GM19452 (cell line): ENCODE results near the gene HNRNPM.
A peak's percentile ranks its signal among the peaks of the same experiment; 100 is the strongest.
"Not testable (repeated sequence)": the region's sequence is repeated elsewhere in the genome, so short reads cannot be mapped to it uniquely, and the experiment has no call there.

ENCODE experiments used
- ATAC-seq: cut with Tn5 transposase; IDR thresholded peaks from one replicate; pipeline ENCODE4 v1.9.1; 2021; ENCODE audit not compliant: unreplicated experiment

The HNRNPM gene, protein sequence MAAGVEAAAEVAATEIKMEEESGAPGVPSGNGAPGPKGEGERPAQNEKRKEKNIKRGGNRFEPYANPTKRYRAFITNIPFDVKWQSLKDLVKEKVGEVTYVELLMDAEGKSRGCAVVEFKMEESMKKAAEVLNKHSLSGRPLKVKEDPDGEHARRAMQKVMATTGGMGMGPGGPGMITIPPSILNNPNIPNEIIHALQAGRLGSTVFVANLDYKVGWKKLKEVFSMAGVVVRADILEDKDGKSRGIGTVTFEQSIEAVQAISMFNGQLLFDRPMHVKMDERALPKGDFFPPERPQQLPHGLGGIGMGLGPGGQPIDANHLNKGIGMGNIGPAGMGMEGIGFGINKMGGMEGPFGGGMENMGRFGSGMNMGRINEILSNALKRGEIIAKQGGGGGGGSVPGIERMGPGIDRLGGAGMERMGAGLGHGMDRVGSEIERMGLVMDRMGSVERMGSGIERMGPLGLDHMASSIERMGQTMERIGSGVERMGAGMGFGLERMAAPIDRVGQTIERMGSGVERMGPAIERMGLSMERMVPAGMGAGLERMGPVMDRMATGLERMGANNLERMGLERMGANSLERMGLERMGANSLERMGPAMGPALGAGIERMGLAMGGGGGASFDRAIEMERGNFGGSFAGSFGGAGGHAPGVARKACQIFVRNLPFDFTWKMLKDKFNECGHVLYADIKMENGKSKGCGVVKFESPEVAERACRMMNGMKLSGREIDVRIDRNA

DNA sequence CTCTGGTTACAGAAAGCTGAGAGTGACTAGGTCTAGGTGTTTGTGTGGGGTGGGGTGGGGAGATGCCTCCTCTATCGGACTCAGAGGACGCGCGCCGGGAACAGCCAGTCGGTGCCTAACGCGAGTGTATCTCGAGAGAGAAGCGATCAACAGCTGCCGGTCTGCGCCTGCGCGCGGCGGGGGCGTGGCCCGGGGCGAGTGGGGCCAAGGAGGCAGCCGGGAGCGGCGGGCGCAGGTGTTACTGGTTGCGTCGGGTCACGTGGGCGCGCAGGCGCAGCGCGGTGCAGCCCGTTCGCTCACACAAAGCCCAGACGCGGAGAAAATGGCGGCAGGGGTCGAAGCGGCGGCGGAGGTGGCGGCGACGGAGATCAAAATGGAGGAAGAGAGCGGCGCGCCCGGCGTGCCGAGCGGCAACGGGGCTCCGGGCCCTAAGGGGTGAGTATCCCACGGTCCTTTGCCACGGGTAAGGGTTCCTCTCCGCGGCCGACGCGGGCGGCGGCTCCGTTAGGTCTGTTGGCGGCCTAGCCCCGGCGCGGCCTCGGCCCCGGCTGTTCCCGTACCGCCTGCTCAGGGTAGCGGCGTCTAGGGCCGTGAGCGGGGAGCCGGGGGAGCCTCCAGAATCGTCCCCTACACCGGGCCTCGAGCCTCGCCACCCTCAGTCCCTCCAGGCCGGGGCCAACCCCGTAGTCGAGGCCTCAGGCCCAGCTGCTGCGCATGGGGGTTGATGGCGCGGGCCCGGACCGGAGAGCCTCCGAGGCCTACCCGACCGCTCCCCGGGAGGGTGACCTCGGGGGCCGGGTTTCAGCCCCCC, at the start of gene HNRNPM:
TSS of gene HNRNPM (plus strand) at position 299 of the 811 bp plus-strand sequence. CDS start at position 323, 24 bp downstream.
- peak; percentile 89 for ATAC-seq

DNA sequence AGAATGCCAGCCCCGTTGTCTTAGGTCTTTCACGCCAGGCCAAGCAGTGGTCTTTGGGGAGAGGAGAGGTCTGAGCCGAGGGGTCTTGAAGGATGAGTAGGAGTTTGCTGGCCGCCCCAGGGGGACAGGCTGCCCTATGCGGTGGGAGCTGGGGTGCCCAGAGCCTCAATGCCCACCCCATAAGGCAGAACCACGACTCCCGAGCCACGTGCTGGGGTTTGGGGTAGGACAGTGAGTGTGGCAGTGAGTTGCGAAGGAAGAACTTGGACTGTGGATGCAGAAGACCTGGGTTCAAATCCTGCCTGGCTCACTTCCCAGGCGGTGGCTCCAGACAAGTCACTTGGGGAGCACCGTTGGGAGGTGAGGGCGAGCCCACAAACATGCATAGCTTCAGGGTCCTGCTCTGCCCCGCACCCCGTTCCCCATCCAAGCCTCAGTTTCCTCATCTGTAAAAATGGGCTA, 49.1 kb upstream of the HNRNPM start:
- ATAC-seq = no peak

DNA sequence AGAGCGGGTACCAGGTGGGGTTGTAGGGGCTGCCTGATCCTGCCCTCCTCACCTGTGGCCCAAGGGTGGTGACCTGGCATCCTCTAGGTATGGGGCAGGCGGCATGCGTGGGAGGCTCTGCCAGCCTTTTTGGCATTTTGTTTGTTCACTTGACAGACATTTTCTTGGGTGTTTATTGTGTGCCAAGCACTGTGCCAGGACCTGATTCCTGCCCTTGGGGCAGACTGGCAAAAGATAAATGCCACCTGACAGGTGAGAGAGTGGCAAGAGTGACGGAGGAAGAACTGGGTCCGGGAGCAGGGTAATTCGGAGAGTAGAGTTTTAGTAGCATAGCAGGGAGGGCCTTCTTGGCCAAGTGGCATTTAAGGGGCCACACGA, 48.6 kb upstream of the HNRNPM start:
- no peak for ATAC-seq

- ATAC-seq = no peak
Observed at GRCh38 chr19:8396563-8397203, 48.1 kb upstream of the HNRNPM start.

DNA sequence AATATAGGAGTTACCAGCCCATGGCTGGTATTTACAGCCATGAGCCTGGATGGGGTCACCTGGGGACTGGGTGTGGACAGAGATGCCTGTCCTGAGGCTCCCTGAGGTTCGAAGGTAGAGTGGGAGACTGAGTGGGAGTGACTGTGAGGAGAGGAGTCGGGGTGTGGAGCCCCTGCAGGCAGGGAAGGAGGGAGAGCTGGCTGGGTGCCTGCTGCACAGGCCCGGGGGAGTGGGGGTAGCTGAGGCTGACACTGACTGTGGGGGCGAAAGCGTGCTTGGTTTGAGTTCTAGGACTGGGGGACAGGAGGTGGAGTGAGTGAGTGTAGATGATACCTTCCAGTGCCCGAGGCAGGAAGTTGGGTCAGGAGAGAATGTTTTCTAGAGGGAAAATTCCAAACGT, 47.5 kb upstream of the HNRNPM start:
- ATAC-seq = no peak

DNA sequence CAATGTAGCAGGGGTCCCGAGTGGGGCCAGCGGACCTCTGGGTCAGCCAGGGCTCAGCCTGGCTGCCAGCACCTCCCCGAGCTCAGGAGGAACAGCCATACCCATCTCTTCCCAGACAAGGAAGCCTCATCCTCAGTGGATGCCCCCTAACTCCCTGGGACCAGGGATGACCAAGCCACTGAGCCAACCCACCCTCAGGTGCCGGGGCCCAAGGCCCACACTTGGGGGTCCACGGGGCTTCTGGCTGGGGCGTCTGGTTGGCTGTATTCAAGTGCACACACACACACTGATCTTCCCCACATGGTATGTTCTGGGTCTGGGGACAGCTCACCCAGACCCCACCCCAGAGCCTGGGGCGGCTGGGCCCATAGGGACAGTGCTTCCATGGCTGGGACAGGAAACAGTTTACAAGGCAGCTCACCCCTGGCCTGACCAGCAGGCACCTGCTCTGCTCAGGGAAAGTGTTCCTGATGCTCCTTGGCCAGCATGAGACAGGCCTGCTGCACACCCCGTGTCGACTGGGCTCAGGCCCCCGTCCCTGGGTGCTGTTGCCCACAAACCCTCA, 46.9 kb upstream of the HNRNPM start:
- no peak for ATAC-seq

DNA sequence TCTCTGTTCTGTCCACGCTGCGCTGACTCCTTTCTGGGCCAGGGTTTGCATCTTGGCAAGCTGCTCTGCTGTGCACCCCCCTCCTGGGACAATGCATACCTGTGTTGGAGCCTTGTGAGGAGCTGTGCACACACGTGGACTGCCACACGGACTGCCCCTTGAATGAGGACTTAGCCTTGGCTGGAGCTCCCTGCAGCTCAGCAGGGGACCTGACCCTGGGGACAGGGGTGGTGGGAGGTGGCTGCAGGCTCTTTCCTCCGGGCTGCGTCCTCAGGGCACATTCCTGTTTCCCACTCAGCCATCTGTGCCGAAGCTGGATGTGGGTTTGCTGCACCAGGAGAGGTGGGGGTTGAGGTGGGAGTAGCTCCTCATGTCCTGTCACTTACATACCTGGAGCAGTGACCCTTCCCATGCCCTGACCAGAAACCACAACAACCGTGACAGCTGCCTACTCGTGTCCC, 46.4 kb upstream of the HNRNPM start:
- ATAC-seq = no peak

- ATAC-seq = no peak
Observed at GRCh38 chr19:8399681-8400188, 45.0 kb upstream of the HNRNPM start.

- ATAC-seq = no peak
Observed at GRCh38 chr19:8401981-8402411, 42.8 kb upstream of the HNRNPM start.

GRCh38 chr19:8403098-8403819, 41.5 kb upstream of the HNRNPM start:
- no peak for ATAC-seq

- ATAC-seq = no peak
Observed at GRCh38 chr19:8403820-8404109, 41.0 kb upstream of the HNRNPM start.

- no peak for ATAC-seq
Observed at GRCh38 chr19:8404391-8405151, 40.2 kb upstream of the HNRNPM start.

GRCh38 chr19:8410718-8411117, 34.1 kb upstream of the HNRNPM start:
- not testable (repeated sequence) for ATAC-seq

- ATAC-seq = peak; percentile 97
Observed at GRCh38 chr19:8412783-8413628, 31.8 kb upstream of the HNRNPM start, which contains the start of gene MARCHF2. TSS of gene MARCHF2 (plus strand) at chr19:8413305. CDS start at chr19:8421841, 8,536 bp downstream.

DNA sequence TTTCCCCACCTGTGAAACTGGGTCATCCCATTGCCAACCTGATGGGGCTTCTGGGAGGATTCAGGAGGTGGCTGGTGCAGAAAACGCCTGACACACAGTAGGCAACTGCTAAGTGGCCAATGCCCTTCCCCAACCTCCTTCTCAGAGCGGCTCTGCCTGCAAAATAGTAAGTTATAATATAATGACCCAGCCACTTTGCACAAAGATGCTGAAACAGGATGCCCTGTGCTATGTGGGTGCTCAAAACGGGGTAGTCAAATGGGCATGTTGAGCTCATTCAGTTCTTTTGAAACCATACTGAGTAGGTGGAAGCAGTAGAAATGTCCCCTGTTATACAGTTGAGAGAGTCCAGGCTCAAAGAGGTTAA, 31.2 kb upstream of the HNRNPM start:
- ATAC-seq = no peak

- no peak for ATAC-seq
Observed at GRCh38 chr19:8416796-8417195, 28.0 kb upstream of the HNRNPM start.

DNA sequence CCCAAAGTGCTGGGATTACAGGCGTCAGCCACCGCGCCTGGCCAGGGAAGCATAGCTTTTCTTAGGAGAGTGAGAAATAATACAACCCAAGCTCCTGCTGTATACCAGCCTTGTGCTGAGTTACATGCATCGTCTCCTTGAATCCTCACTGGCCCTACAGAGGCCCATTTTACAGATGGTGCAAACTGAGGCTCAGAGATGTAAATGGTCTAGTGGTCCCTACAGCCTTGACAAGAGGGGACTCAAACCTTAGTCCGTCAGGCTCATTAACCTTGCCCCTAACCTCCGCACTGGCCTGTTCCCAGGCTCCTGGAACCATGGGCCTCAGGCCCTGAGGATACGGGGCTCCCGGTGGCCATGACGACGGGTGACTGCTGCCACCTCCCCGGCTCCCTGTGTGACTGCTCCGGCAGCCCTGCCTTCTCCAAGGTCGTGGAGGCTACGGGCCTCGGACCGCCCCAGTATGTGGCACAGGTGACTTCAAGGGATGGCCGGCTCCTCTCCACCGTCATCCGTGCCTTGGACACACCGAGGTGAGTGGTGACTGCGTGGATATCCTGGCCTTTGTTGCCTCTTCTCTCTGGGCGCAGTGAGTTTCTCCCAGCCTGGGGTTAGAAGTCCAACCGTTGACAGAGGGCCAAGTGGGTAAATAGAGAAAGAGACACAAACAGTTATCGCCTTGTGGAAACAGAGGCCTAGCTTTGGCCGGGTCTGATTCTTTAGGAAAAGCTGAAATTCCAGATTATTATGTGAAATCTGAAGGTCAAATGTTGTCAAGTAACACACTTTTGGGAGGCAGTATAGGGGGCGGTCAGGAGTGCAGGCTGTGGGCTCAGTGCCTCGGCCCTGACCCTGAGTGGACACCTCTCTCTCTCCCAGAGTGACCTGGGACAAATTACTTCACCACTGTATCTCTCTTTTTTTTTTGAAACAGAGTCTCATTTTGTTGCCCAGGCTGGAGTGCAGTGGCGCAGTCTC, 23.0 kb upstream of the HNRNPM start:
- no peak for ATAC-seq
